Common myeloid progenitor, CD34-positive (primary cell): ENCODE data around the gene CD38.
A peak's percentile ranks its signal among the peaks of the same experiment; 100 is the strongest.

ENCODE experiments used
- CTCF ChIA-PET: fragments of 350-600 bp; sonication (Branson Sonifier 250); formaldehyde crosslinking; loops from one replicate; lab custom pipeline; 2021; ENCODE audit warnings: antibody characterized with exemption; lab: Charles Lee
- POLR2A ChIA-PET: fragments of 350-600 bp; sonication (Branson Sonifier 250); formaldehyde crosslinking; loops from one replicate; lab custom pipeline; 2021; ENCODE audit warnings: antibody characterized with exemption; lab: Charles Lee
- DNase-seq, 3 donors: peaks; one replicate each; pipeline versions ENCODE4 v3.0.0 to v3.0.0-alpha.2; 2013
- H3K27ac ChIP-seq, 2 experiments: 1 replicate in 1 of 2; 2 replicates in 1 of 2; pipeline ENCODE4 v1.7.0; 2013; ENCODE audit warnings: inconsistent platforms in 2 of 2, low read length in 2 of 2, mild to moderate bottlenecking in 2 of 2, low read depth in 1 of 2, moderate library complexity in 1 of 2; ENCODE audit not compliant: severe bottlenecking in 2 of 2, insufficient read depth in 1 of 2, poor library complexity in 1 of 2
- H3K27me3 ChIP-seq, 5 experiments: replicated peaks in 2 of 5; 1 replicate in 3 of 5; 2 replicates in 2 of 5; pipeline versions ENCODE4 v1.6.1 to v1.7.0; 2013; ENCODE audit warnings: low read length in 4 of 5, mild to moderate bottlenecking in 2 of 5, moderate library complexity in 2 of 5, inconsistent platforms in 1 of 5; ENCODE audit not compliant: insufficient read depth in 5 of 5, control insufficient read depth in 4 of 5
- H3K36me3 ChIP-seq, 4 experiments: 1 replicate in 2 of 4; 2 replicates in 2 of 4; pipeline versions ENCODE4 v1.6.1 to v1.7.0; 2013; ENCODE audit warnings: low read length in 3 of 4, control low read depth in 1 of 4, mild to moderate bottlenecking in 1 of 4; ENCODE audit not compliant: control insufficient read depth in 4 of 4, insufficient read depth in 4 of 4
- H3K4me1 ChIP-seq, 4 experiments: 1 replicate in 3 of 4; 2 replicates in 1 of 4; pipeline versions ENCODE4 v1.6.1 to v1.7.1; 2013; ENCODE audit warnings: low read length in 3 of 4, mild to moderate bottlenecking in 3 of 4, control low read depth in 1 of 4, inconsistent platforms in 1 of 4, moderate library complexity in 1 of 4; ENCODE audit not compliant: control insufficient read depth in 4 of 4, insufficient read depth in 4 of 4; ENCODE audit errors: control extremely low read depth in 1 of 4
- H3K4me3 ChIP-seq, 7 experiments: 1 replicate in 4 of 7; 2 replicates in 3 of 7; pipeline versions ENCODE4 v1.5.1 to v1.7.0; 2013; ENCODE audit warnings: mild to moderate bottlenecking in 7 of 7, low read length in 6 of 7, moderate library complexity in 6 of 7, inconsistent platforms in 2 of 7, low read depth in 2 of 7, control low read depth in 1 of 7; ENCODE audit not compliant: insufficient read depth in 4 of 7, control insufficient read depth in 1 of 7; ENCODE audit errors: extremely low read depth in 1 of 7
- H3K9me3 ChIP-seq, 5 experiments: 1 replicate in 4 of 5; 2 replicates in 1 of 5; pipeline versions ENCODE4 v1.6.1 to v1.7.1; 2013; ENCODE audit warnings: low read length in 4 of 5, mild to moderate bottlenecking in 2 of 5, inconsistent platforms in 1 of 5, low read depth in 1 of 5, moderate library complexity in 1 of 5; ENCODE audit not compliant: control insufficient read depth in 4 of 5, insufficient read depth in 2 of 5; ENCODE audit errors: control extremely low read depth in 1 of 5
- WGBS: methylation state at CpG from one replicate; pipeline ENCODE4 v1.1.5; 2013; ENCODE audit not compliant: insufficient coverage; 5-methylcytosine and 5-hydroxymethylcytosine counted together

Gene CD38

DNA sequence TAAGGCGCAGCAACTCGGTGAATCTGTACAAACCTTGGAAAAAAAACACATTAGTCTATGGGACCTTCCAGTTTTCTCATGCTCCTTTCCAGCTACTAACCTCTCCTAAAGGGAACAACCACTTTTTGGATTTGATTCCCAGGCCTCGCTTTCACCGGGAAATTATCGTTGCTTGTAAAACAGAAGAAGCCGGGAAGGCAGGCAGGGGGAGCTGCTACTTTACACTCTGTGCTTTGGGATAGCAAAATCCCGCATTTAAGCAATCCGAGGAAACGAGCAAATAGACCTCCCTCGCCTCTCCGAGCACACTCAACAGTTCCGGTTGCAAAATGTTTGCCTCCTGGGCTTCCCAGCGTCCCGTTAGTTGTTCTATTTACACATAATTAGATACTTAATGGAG, 1.2 kb downstream of the CD38 start:
- ChIA-PET POLR2A (interaction anchor here (3.0 kb wide), 1 partner anchor 23 kb away, joined by 10 read pairs; no protein-coding TSS in a partner anchor), CTCF (interaction anchor here (1.0 to 12.4 kb wide), 8 partner anchors 9 to 50 kb away, joined by 3 to 86 read pairs (median 4); no protein-coding TSS in a partner anchor)
- Histone ChIP-seq H3K36me3 (peaks cover 0 to 17% (median 5%) of the 10 kb centered on the region in 4 experiments), H3K27ac (peak overlapping the region in 1 of 2 experiments; percentile 69), H3K27me3 (peaks cover 0 to 35% (median 0%) of the 10 kb centered on the region in 5 experiments), H3K4me1 (peaks cover 15 to 54% (median 19%) of the 10 kb centered on the region in 4 experiments), H3K4me3 (peak overlapping the region; percentile 16 to 87 (median 79)), H3K9me3 (no peaks in the 10 kb centered on the region)
- 0% methylated on average over 6 of the region's 14 CpGs for WGBS
- no peak for DNase-seq

DNA sequence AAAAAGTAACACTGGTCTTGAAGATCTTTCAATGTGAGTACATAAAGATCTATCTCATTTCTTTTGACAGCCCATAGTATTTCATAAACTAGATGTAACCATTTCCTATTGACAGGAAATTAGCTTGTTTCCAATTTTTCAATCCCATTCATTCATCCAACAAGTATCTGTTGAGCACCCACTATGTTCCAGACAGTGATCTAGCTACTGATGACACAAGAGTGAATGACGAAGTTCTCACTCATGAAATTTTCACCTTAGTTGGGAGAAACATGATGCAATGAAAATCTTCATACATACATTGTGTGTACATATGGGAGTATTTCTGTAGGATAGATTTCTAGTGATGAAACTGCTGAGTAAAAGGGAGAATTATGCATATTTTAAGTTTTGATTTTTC, 1.7 kb downstream of the CD38 start:
- H3K4me1 ChIP-seq = peaks cover 15 to 54% (median 19%) of the 10 kb centered on the region in 4 experiments
- peaks cover 0 to 35% (median 0%) of the 10 kb centered on the region in 5 experiments for H3K27me3 ChIP-seq
- peak overlapping the region in 5 of 7 experiments; percentile 78 to 87 (median 80) for H3K4me3 ChIP-seq
- peak in 1 of 3 donors; percentile 11 for DNase-seq
- peaks cover 0 to 18% (median 5%) of the 10 kb centered on the region in 4 experiments for H3K36me3 ChIP-seq
- H3K27ac ChIP-seq = peak overlapping the region in 1 of 2 experiments; percentile 69
- POLR2A ChIA-PET = interaction anchor here (3.0 kb wide), 1 partner anchor 23 kb away, joined by 10 read pairs; no protein-coding TSS in a partner anchor
- CTCF ChIA-PET = interaction anchor here (0.7 to 12.4 kb wide), 9 partner anchors 10 to 68 kb away, joined by 3 to 86 read pairs (median 5); no protein-coding TSS in a partner anchor
- WGBS = no CpG with 5 or more reads among the region's 1 CpG
- H3K9me3 ChIP-seq = no peaks in the 10 kb centered on the region

DNA sequence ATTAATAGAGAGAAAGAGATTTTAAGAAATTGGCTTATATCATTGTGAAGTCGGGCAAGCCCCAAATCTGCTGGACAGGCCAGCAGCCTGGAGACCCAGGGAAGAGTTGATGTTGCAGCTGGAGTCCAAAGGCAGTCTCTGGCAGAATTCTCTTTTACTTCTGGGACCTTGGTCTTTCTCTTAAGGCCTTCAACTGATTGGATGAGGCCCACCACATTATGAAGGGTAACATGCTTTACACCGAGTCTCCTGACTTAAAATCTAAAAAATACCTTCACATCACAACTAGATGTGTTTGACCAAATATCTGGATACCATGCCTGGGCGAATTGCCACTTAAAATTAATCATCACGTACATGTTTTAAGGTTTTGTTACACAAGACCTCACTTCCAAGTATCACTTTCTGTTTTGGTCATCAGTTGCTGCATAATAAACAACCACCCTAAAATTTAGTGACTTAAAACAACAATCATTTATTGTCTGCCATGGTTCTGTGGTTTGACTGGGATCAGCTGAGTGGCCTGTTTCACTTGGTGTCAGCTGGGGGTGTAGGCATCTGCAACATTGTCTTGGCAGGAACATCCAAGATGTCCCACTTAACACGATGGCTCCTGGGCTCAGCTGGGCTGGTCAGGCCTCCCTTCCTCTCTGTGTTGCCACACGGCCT, 3.4 kb downstream of the CD38 start:
- H3K27me3 ChIP-seq = peaks cover 0 to 30% (median 0%) of the 10 kb centered on the region in 5 experiments
- H3K4me1 ChIP-seq = peaks cover 15 to 58% (median 19%) of the 10 kb centered on the region in 4 experiments
- H3K36me3 ChIP-seq = peaks cover 0 to 18% (median 8%) of the 10 kb centered on the region in 4 experiments
- no peak overlapping the region for H3K27ac ChIP-seq
- ChIA-PET POLR2A (no interaction called here), CTCF (interaction anchor here (0.8 to 3.0 kb wide), 7 partner anchors 14 to 175 kb away, joined by 3 to 15 read pairs (median 3); no protein-coding TSS in a partner anchor)
- no peak overlapping the region for H3K4me3 ChIP-seq
- peak in 2 of 3 donors; percentile 38 to 52 for DNase-seq
- H3K9me3 ChIP-seq = peaks cover 0 to 1% (median 0%) of the 10 kb centered on the region in 5 experiments
- WGBS = 97% methylated on average over 4 of the region's 6 CpGs

DNA sequence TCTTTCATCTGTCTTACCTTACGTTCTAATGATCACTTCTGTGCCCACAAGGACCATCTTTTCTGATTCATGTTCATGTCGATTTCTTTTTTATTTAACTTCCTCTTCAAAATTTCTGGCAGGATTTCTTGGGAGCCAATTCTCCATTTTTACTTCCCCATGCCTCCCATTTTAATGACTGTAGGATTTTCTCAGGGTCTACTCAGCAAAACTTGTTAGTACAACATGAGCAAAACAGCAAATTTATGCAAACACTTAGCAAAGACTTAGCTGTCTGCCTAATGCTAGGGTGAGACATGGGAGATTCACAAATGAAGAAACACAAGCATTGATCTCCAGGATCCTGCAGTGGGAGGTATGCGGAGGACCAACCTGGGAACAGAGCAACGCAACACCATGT, 5.5 kb downstream of the CD38 start:
- WGBS = 83% methylated on average over 3 of the region's 4 CpGs
- Histone ChIP-seq H3K27ac (no peak overlapping the region), H3K9me3 (peaks cover 0 to 8% (median 3%) of the 10 kb centered on the region in 5 experiments), H3K27me3 (peaks cover 0 to 22% (median 0%) of the 10 kb centered on the region in 5 experiments), H3K4me3 (no peak overlapping the region), H3K4me1 (peaks cover 11 to 47% (median 15%) of the 10 kb centered on the region in 4 experiments), H3K36me3 (peaks cover 0 to 29% (median 15%) of the 10 kb centered on the region in 4 experiments)
- POLR2A ChIA-PET = no interaction called here
- CTCF ChIA-PET = interaction anchor here (0.7 to 2.3 kb wide), 4 partner anchors 12 to 26 kb away, joined by 3 to 7 read pairs (median 5); no protein-coding TSS in a partner anchor
- no peak for DNase-seq

DNA sequence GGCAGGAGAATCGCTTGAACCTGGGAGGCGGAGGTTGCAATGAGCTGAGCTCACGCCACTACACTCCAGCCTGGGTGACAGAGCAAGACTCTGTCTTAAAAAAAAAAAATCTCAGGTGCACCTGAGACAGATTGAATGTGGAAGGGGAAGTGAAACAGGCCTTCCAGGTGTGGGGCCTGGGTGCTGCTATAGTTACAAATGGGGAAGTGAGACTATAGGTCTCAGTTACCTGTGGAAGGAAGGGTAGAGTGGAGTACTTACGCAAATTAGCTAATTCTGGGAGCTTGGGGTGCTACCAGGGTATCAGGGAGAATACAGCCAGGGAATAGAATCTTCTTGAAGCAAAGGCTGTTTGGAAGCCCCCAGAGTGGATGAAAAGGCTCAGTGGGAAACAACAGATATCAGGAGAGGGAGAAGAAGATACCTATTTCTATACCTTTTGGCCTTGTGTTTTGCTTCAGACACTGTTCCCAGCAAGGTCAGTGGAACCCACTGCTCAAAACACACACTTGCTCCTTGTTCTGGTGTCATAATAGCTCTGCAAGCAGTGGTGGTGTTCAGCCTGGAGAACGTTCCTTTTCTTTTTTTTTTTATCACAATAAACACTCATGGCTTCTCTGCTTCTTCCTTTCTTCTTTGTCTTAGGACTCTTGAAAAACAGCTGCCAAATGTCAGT, 7.0 kb downstream of the CD38 start:
- Histone ChIP-seq H3K27ac (no peak overlapping the region), H3K27me3 (peaks cover 0 to 20% (median 0%) of the 10 kb centered on the region in 5 experiments), H3K4me3 (no peak overlapping the region), H3K36me3 (peaks cover 0 to 29% (median 15%) of the 10 kb centered on the region in 4 experiments), H3K9me3 (peaks cover 0 to 8% (median 3%) of the 10 kb centered on the region in 5 experiments), H3K4me1 (peaks cover 0 to 33% (median 8%) of the 10 kb centered on the region in 4 experiments)
- 96% methylated on average over 5 of the region's 5 CpGs for WGBS
- ChIA-PET POLR2A (no interaction called here), CTCF (interaction anchor here (0.7 to 1.1 kb wide), 4 partner anchors 20 to 98 kb away, joined by 3 to 6 read pairs (median 4); no protein-coding TSS in a partner anchor)
- DNase-seq = peak in 1 of 3 donors; percentile 33

DNA sequence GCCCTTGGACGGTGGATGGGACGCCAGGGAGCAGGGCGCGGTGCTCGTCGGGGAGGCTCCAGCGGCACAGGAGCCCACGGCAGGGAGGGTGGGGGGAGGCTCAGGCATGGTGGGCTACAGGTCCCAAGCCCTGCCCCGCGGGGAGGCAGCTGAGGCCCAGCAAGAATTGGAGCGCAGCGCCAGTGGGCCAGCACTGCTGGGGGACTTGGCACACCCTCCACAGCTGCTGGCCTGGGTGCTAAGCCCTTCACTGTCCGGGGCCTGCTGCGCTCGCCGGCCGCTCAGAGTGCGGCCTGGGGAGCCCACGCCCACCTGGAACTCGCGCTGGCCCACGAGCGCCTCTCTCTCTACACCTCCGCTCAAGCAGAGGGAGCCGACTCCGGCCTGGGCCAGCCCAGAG, 8.6 kb downstream of the CD38 start:
- peaks cover 0 to 29% (median 15%) of the 10 kb centered on the region in 4 experiments for H3K36me3 ChIP-seq
- peaks cover 0 to 24% (median 4%) of the 10 kb centered on the region in 4 experiments for H3K4me1 ChIP-seq
- H3K4me3 ChIP-seq = no peak overlapping the region
- 93% methylated on average over 26 of the region's 26 CpGs for WGBS
- DNase-seq = no peak
- H3K9me3 ChIP-seq = peaks cover 0 to 8% (median 3%) of the 10 kb centered on the region in 5 experiments
- peaks cover 0 to 17% (median 0%) of the 10 kb centered on the region in 5 experiments for H3K27me3 ChIP-seq
- ChIA-PET POLR2A (interaction anchor here (1.1 kb wide), 1 partner anchor 13 kb away, joined by 3 read pairs; no protein-coding TSS in a partner anchor), CTCF (interaction anchor here (1.6 kb wide), 1 partner anchor 169 kb away, joined by 4 read pairs; no protein-coding TSS in a partner anchor)
- H3K27ac ChIP-seq = no peak overlapping the region
